Measurements from ENCODE around the gene ASB6. TPM values are rescaled to one million over a fixed set of nuclear protein-coding genes. Genes with fewer than 3 reads are reported as not detected.
A peak's percentile ranks its signal among the peaks of the same experiment; 100 is the strongest.

The ASB6 gene
- total RNA-seq, 2 experiments from 2014 or later, result 19.0 to 21.4 TPM

DNA sequence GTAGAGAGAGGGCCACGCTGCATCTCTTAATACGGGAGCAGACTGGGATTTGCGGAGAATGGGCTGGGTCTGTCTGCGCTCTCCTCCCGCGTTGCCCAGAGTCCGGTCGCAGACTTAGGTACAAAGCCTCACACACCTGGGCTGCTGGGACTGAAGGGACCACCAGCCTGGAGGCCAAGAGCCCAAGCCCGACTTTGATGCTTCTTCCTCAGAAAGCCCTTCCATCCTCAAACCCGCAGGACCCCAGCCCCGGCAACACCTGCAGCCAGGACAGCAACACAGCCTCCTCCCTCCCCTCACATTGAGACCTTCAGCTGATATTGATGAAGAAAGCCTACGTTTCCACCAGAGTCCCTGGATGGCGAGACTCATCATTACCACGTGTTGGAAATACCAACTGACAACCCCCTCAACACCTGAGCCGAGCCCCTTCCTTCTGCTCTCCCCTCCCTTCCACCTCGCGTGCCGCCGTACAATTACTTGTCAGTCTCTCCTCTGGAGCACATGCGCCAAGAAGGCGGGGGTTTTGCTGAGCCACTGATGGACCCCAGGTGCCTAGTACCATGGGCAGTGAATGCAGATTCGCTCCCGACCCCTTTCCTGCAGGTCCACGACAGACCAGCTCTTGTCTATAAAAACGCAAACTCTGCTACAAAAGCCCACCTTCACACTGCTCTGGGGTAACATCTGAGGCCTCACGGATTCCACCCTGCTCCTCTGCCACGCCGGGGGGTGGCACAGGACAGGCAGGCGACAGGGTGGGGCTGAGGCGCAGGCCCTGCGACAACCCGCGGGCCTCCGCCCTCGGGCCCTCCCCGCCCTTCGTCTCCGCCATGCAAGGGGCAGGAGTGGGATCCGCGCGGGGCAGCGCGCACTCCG is 841 bp downstream of the ASB6 start:
- H3K27ac ChIP-seq (ENCODE audit: low read depth, low read length, poor library complexity, severe bottlenecking), result no peak overlapping the region
- no peaks in the 10 kb centered on the region for H4K20me1 ChIP-seq (ENCODE audit: insufficient read depth, low read length)
- intact Hi-C loops (cut with micrococcal nuclease; ENCODE audit: unreplicated experiment), result loop anchor here (5.0 kb wide), 1 partner anchor 96 kb away; no protein-coding TSS in a partner anchor
- H3K4me3 ChIP-seq (ENCODE audit: low read depth, low read length, poor library complexity, severe bottlenecking), result peak overlapping the region; percentile 97
- CTCF ChIA-PET (ENCODE audit: unreplicated experiment), result interaction anchor here (0.6 kb wide), 1 partner anchor 781 kb away, joined by 3 read pairs; no protein-coding TSS in a partner anchor
- H3K9me3 ChIP-seq (ENCODE audit: low read length), result no peaks in the 10 kb centered on the region
- H2AFZ ChIP-seq (ENCODE audit: low read length), result peak overlapping the region; percentile 39; the same call in 1 of the 2 replicates
- no peak for DNase-seq (ENCODE audit: low spot score)
- peaks cover 11% of the 10 kb centered on the region for H3K4me1 ChIP-seq (ENCODE audit: insufficient read depth, low read length, poor library complexity, severe bottlenecking)
- H3K36me3 ChIP-seq (ENCODE audit: insufficient read depth, low read length), result peaks cover 33% of the 10 kb centered on the region
- H3K79me2 ChIP-seq (ENCODE audit: insufficient read depth, low read depth, low read length), result peaks cover 12% of the 10 kb centered on the region
- TF ChIP-seq EZH2phosphoT487 (IDR thresholded peaks at IDR 0.05; ENCODE audit: borderline replicate concordance, low read depth, low read length), result no peak
- TF ChIP-seq, protein P1, sequence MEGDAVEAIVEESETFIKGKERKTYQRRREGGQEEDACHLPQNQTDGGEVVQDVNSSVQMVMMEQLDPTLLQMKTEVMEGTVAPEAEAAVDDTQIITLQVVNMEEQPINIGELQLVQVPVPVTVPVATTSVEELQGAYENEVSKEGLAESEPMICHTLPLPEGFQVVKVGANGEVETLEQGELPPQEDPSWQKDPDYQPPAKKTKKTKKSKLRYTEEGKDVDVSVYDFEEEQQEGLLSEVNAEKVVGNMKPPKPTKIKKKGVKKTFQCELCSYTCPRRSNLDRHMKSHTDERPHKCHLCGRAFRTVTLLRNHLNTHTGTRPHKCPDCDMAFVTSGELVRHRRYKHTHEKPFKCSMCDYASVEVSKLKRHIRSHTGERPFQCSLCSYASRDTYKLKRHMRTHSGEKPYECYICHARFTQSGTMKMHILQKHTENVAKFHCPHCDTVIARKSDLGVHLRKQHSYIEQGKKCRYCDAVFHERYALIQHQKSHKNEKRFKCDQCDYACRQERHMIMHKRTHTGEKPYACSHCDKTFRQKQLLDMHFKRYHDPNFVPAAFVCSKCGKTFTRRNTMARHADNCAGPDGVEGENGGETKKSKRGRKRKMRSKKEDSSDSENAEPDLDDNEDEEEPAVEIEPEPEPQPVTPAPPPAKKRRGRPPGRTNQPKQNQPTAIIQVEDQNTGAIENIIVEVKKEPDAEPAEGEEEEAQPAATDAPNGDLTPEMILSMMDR (conservative IDR thresholded peaks at IDR 0.05; ENCODE audit: low read length), result no peak
- no peaks in the 10 kb centered on the region for H3K9me2 ChIP-seq (ENCODE audit: insufficient read depth, low read length)
- POLR2A ChIA-PET, result no interaction called here
- no TSS peak for BruUV-seq (replicated peaks)
- peak overlapping the region; percentile 81 for H3K4me2 ChIP-seq (ENCODE audit: low read length)

GRCh38 chr9:129640086-129640870 is 1.7 kb downstream of the ASB6 start:
- Histone ChIP-seq H4K20me1 (ENCODE audit: insufficient read depth, low read length) (no peaks in the 10 kb centered on the region), H3K4me1 (ENCODE audit: insufficient read depth, low read length, poor library complexity, severe bottlenecking) (peaks cover 11% of the 10 kb centered on the region), H3K9me2 (ENCODE audit: insufficient read depth, low read length) (no peaks in the 10 kb centered on the region), H2AFZ (ENCODE audit: low read length) (no peak overlapping the region), H3K27ac (ENCODE audit: low read depth, low read length, poor library complexity, severe bottlenecking) (no peak overlapping the region), H3K36me3 (ENCODE audit: insufficient read depth, low read length) (peaks cover 40% of the 10 kb centered on the region), H3K79me2 (ENCODE audit: insufficient read depth, low read depth, low read length) (peaks cover 12% of the 10 kb centered on the region), H3K9me3 (ENCODE audit: low read length) (no peaks in the 10 kb centered on the region), H3K4me3 (ENCODE audit: low read depth, low read length, poor library complexity, severe bottlenecking) (peak overlapping the region; percentile 97), H3K4me2 (ENCODE audit: low read length) (peak overlapping the region; percentile 81)
- no peak for TF ChIP-seq EZH2phosphoT487 (IDR thresholded peaks at IDR 0.05; ENCODE audit: borderline replicate concordance, low read depth, low read length)
- TF ChIP-seq, protein P1 (conservative IDR thresholded peaks at IDR 0.05; ENCODE audit: low read length), result no peak
- intact Hi-C loops (cut with micrococcal nuclease; ENCODE audit: unreplicated experiment), result loop anchor here (5.0 kb wide), 1 partner anchor 97 kb away; no protein-coding TSS in a partner anchor
- POLR2A ChIA-PET, result no interaction called here
- CTCF ChIA-PET (ENCODE audit: unreplicated experiment), result no interaction called here
- no peak for DNase-seq (ENCODE audit: low spot score)
- BruUV-seq (replicated peaks), result no TSS peak
